Measurements from ENCODE around the gene OR4D6.
"Not testable (repeated sequence)": the region's sequence is repeated elsewhere in the genome, so short reads cannot be mapped to it uniquely, and the experiment has no call there.

The OR4D6 gene

GRCh38 chr11:59456661-59457060 lies at the start of gene OR4D6:
Gene OR4D6, plus strand, starts transcription at chr11:59456961. Its CDS starts 0 bp downstream, at chr11:59456961.
- DNase-seq: no peak

- no peak for DNase-seq
These were observed 43.1 kb upstream of the OR4D6 start for GRCh38 chr11:59413646-59414045.

- DNase-seq: no peak
These were observed 41.6 kb upstream of the OR4D6 start for GRCh38 chr11:59415111-59415510.

GRCh38 chr11:59416613-59417012 lies 40.1 kb upstream of the OR4D6 start:
- no peak for DNase-seq

GRCh38 chr11:59417023-59417422 lies 39.7 kb upstream of the OR4D6 start:
- no peak for DNase-seq

- DNase-seq: no peak
These were observed 38.6 kb upstream of the OR4D6 start for GRCh38 chr11:59418156-59418555.

GRCh38 chr11:59423835-59424234 lies 32.9 kb upstream of the OR4D6 start:
- DNase-seq: no peak

- no peak for DNase-seq
These were observed 31.6 kb upstream of the OR4D6 start for GRCh38 chr11:59425131-59425530.

GRCh38 chr11:59426361-59427067 lies 30.2 kb upstream of the OR4D6 start, which contains the start of gene OR5A2:
Gene OR5A2, minus strand, starts transcription at chr11:59426413. Its CDS starts 3,460 bp downstream, at chr11:59422953.
- DNase-seq: no peak

GRCh38 chr11:59427068-59427382 lies 29.7 kb upstream of the OR4D6 start:
- no peak for DNase-seq

- no peak for DNase-seq
These were observed 26.7 kb upstream of the OR4D6 start for GRCh38 chr11:59429924-59430516.

GRCh38 chr11:59436169-59436568 lies 20.6 kb upstream of the OR4D6 start, which contains the start of gene OR5A1:
Gene OR5A1, plus strand, starts transcription at chr11:59436469. Its CDS starts 6,700 bp downstream, at chr11:59443169.
- no peak for DNase-seq

- no peak for DNase-seq
These were observed 19.0 kb upstream of the OR4D6 start for GRCh38 chr11:59437770-59438169.

GRCh38 chr11:59445624-59446023 lies 11.1 kb upstream of the OR4D6 start:
- DNase-seq: not testable (repeated sequence)

GRCh38 chr11:59448484-59448883 lies 8.3 kb upstream of the OR4D6 start:
- DNase-seq: no peak

- no peak for DNase-seq
These were observed 3.2 kb downstream of the OR4D6 start for GRCh38 chr11:59459916-59460315.

- DNase-seq: no peak
These were observed 6.5 kb downstream of the OR4D6 start for GRCh38 chr11:59463190-59463641.

- DNase-seq: no peak
These were observed 16.3 kb downstream of the OR4D6 start, which contains the start of gene OR4D10 for GRCh38 chr11:59473015-59473414. Gene OR4D10, plus strand, starts transcription at chr11:59473315. Its CDS starts 4,115 bp downstream, at chr11:59477430.

GRCh38 chr11:59475176-59475575 lies 18.4 kb downstream of the OR4D6 start:
- DNase-seq: no peak

- DNase-seq: no peak
These were observed 23.1 kb downstream of the OR4D6 start for GRCh38 chr11:59479906-59480305.

- DNase-seq: no peak
These were observed 23.6 kb downstream of the OR4D6 start for GRCh38 chr11:59480359-59480758.

GRCh38 chr11:59501931-59502330 lies 45.2 kb downstream of the OR4D6 start:
- DNase-seq: no peak

GRCh38 chr11:59503276-59503675 lies 46.5 kb downstream of the OR4D6 start, which contains the start of gene OR4D11:
Gene OR4D11, plus strand, starts transcription at chr11:59503576. Its CDS starts 0 bp downstream, at chr11:59503576.
- no peak for DNase-seq
